HL-60 (cell line): ENCODE measurements around the gene DISP2.

ENCODE experiments used
- DNase-seq, 2 experiments: peaks; one replicate each; pipeline ENCODE4 v3.0.0-alpha.2; 2010 to 2020; ENCODE audit warnings: low read depth in 1 of 2, low spot score in 1 of 2
- H3K27ac ChIP-seq: fragments of 250-450 bp; sonication (Bioruptor Pico); replicated peaks from 2 replicates; pipeline ENCODE4 v1.5.1; 2020; ENCODE audit warnings: mild to moderate bottlenecking, moderate library complexity
- H3K27me3 ChIP-seq: fragments of 250-450 bp; sonication (Bioruptor Pico); 2 replicates; pipeline ENCODE4 v1.5.1; 2021; ENCODE audit warnings: mild to moderate bottlenecking, moderate library complexity; ENCODE audit not compliant: insufficient read depth, poor library complexity, severe bottlenecking
- H3K4me3 ChIP-seq: replicated peaks from 2 replicates; pipeline ENCODE4 v1.5.1; 2011; ENCODE audit warnings: mild to moderate bottlenecking, control low read depth, low read length; ENCODE audit not compliant: insufficient read depth
- GABPA ChIP-seq: IDR thresholded peaks from 2 replicates; pipeline ENCODE4 v1.6.1; 2012; ENCODE audit warnings: low read depth
- POLR2AphosphoS5 ChIP-seq: IDR thresholded peaks from 2 replicates; pipeline ENCODE4 v1.6.1; 2012; ENCODE audit warnings: low read depth
- SPI1 ChIP-seq: IDR thresholded peaks from 2 replicates; pipeline ENCODE4 v1.6.1; 2012; ENCODE audit warnings: low read depth, mild to moderate bottlenecking, borderline replicate concordance
- TF ChIP-seq, protein P1 (sequence below): IDR thresholded peaks from one replicate; pipeline ENCODE4 v1.5.1; 2011; ENCODE audit warnings: low read length, control low read depth, inconsistent platforms; ENCODE audit not compliant: insufficient read depth
- TF ChIP-seq, protein P2 (sequence below): IDR thresholded peaks from 2 replicates; pipeline ENCODE4 v1.6.1; 2012; ENCODE audit warnings: low read depth; ENCODE audit not compliant: insufficient replicate concordance

The DISP2 gene

DNA sequence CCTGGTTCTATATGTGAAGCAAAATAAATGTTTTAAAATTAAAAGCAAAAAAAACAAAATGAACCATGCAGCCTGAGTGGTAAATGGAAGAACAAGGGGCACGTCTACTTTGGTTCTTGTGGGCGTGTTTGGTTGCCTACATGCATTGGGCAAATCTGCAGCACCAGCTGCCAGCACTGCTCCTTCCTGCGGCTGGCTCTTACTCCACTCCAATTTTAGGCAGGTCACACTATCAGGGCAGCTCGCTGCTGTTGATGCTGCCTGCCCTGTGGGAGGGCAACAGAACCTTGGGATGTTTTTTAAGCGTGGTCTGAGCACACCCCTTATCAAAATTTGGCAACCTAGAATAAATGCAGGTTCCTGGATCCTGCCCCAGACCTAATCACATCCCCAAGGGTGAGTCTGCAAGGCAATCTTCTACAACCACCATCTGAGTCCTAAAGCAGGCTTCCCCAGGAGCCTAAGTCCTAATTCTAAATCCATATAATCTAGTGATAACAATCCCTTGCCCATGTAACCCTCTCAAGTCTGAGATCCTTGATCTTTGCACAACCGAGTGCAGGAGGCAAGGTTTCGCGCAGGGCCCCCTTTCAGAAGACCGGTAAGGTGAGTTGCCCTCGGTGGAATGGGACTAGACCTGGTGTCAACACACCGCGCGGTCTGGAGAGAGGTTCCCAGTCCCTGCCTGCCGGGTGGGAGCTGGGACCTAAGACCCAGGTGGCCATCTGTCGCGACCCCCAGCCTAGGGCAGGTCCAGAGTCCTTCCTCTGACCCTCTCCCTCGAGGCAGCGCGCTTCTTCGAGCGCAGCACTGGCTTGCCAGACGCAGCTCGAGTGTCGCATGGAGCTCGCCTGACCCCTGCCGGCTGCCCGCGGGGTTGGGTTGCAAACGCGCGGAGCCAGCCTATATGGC is 63.5 kb downstream of the DISP2 start:
- no peak overlapping the region; the same call in 1 of the 2 replicates for H3K4me3 ChIP-seq
- no peaks in the 10 kb centered on the region for H3K27me3 ChIP-seq
- TF ChIP-seq GABPA: no peak
- TF ChIP-seq, protein P1, sequence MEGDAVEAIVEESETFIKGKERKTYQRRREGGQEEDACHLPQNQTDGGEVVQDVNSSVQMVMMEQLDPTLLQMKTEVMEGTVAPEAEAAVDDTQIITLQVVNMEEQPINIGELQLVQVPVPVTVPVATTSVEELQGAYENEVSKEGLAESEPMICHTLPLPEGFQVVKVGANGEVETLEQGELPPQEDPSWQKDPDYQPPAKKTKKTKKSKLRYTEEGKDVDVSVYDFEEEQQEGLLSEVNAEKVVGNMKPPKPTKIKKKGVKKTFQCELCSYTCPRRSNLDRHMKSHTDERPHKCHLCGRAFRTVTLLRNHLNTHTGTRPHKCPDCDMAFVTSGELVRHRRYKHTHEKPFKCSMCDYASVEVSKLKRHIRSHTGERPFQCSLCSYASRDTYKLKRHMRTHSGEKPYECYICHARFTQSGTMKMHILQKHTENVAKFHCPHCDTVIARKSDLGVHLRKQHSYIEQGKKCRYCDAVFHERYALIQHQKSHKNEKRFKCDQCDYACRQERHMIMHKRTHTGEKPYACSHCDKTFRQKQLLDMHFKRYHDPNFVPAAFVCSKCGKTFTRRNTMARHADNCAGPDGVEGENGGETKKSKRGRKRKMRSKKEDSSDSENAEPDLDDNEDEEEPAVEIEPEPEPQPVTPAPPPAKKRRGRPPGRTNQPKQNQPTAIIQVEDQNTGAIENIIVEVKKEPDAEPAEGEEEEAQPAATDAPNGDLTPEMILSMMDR: peak; percentile 89
- H3K27ac ChIP-seq: no peak overlapping the region
- peak; percentile 66 to 85 for DNase-seq

DNA sequence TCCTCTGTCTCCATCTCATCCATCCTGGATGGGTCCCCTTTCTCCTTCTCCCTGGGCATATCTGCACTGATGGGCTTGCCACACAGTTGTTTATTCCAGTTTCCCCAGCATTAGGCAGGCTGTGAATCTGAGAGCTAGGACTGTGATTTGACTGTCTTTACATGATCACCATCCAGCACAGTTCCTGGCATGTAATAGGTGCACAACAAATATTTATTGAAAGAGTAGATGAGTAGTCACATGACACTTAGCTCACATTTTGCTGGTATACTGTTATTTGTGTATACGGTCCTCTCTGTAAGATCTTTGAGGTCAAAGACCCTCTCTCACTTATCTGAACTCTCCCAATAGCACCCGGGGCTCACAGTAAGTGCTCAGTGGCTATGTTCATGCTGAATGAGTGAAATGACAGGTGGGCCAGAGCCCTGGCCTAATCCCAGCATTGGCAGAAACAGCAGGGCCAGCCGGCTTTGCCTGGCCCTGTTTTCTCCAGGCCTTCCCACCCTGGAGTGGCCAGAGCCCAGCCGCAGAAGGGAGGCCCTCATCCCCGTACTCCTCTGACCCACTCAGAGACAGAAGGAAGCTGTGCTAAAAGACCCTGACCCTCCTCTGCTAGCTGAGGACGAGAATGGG is 66.6 kb downstream of the DISP2 start:
- H3K27me3 ChIP-seq: no peaks in the 10 kb centered on the region
- DNase-seq: no peak
- H3K4me3 ChIP-seq: no peak overlapping the region
- TF ChIP-seq GABPA: no peak
- no peak for TF ChIP-seq SPI1
- TF ChIP-seq, protein P1: no peak
- TF ChIP-seq POLR2AphosphoS5: no peak
- TF ChIP-seq, protein P2, sequence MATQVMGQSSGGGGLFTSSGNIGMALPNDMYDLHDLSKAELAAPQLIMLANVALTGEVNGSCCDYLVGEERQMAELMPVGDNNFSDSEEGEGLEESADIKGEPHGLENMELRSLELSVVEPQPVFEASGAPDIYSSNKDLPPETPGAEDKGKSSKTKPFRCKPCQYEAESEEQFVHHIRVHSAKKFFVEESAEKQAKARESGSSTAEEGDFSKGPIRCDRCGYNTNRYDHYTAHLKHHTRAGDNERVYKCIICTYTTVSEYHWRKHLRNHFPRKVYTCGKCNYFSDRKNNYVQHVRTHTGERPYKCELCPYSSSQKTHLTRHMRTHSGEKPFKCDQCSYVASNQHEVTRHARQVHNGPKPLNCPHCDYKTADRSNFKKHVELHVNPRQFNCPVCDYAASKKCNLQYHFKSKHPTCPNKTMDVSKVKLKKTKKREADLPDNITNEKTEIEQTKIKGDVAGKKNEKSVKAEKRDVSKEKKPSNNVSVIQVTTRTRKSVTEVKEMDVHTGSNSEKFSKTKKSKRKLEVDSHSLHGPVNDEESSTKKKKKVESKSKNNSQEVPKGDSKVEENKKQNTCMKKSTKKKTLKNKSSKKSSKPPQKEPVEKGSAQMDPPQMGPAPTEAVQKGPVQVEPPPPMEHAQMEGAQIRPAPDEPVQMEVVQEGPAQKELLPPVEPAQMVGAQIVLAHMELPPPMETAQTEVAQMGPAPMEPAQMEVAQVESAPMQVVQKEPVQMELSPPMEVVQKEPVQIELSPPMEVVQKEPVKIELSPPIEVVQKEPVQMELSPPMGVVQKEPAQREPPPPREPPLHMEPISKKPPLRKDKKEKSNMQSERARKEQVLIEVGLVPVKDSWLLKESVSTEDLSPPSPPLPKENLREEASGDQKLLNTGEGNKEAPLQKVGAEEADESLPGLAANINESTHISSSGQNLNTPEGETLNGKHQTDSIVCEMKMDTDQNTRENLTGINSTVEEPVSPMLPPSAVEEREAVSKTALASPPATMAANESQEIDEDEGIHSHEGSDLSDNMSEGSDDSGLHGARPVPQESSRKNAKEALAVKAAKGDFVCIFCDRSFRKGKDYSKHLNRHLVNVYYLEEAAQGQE: no peak
- no peak overlapping the region for H3K27ac ChIP-seq

DNA sequence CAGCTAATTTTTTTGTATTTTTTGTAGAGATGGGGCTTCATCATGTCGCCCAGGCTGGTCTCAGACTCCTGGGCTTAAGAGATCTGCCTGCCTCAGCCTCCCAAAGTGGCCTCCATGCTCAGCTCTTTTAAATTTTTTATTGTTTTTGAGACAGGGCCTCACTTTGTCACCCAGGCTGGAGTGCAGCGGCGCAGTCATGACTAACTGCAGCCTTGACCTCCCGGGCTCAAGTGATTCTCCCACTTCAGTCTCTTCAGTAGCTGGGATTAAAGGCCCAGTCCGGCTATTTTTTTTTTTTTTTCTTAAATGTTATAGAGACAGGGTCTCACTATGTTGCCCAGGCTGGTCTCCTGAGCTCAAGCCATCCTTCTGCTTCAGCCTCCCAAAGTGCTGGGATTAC is 67.7 kb downstream of the DISP2 start:
- no peak for DNase-seq
- H3K4me3 ChIP-seq: no peak overlapping the region
- H3K27ac ChIP-seq: no peak overlapping the region
- H3K27me3 ChIP-seq: no peaks in the 10 kb centered on the region
- TF ChIP-seq GABPA (no peak), POLR2AphosphoS5 (no peak), SPI1 (no peak)
- TF ChIP-seq, protein P1: no peak
- TF ChIP-seq, protein P2: no peak
